ENCODE measurements around the gene SMAGP. TPM values are rescaled to one million over a fixed set of nuclear protein-coding genes. Genes with fewer than 3 reads are reported as not detected.
A peak's percentile ranks its signal among the peaks of the same experiment; 100 is the strongest.

The SMAGP gene
- total RNA-seq, 1 experiment from 2014 or later: 11.6 TPM

- TF ChIP-seq NFATC4 (CRISPR knock-in tag; IDR thresholded peaks at IDR 0.05) (no peak), FOXJ3 (CRISPR knock-in tag; IDR thresholded peaks at IDR 0.05; ENCODE audit: borderline replicate concordance) (no peak), SP1 (CRISPR knock-in tag; conservative IDR thresholded peaks at IDR 0.05) (peak; percentile 70), ATF2 (CRISPR knock-in tag; IDR thresholded peaks at IDR 0.05; ENCODE audit: borderline replicate concordance, low read depth) (no peak), IRF1 (CRISPR knock-in tag; IDR thresholded peaks at IDR 0.05) (no peak), TCF7 (CRISPR knock-in tag; IDR thresholded peaks at IDR 0.05; ENCODE audit: low read depth) (no peak), GTF2I (CRISPR knock-in tag; conservative IDR thresholded peaks at IDR 0.05) (no peak), HMGXB4 (CRISPR knock-in tag; IDR thresholded peaks at IDR 0.05) (peak; percentile 58; the same call in 1 of the 2 replicates), GABPB1 (CRISPR knock-in tag; IDR thresholded peaks at IDR 0.05) (peak; percentile 53; the same call in 1 of the 2 replicates), FOXP1 (CRISPR knock-in tag; IDR thresholded peaks at IDR 0.05; ENCODE audit: borderline replicate concordance) (peak; percentile 77; the same call in 1 of the 2 replicates), MAX (CRISPR knock-in tag; IDR thresholded peaks at IDR 0.05) (peak; percentile 72), ZNF219 (CRISPR knock-in tag; IDR thresholded peaks at IDR 0.05; ENCODE audit: borderline replicate concordance) (0 out of 2 replicates have a peak, but pooled peaks have one; percentile 36), ATF1 (CRISPR knock-in tag; IDR thresholded peaks at IDR 0.05) (no peak), FOXK1 (CRISPR knock-in tag; IDR thresholded peaks at IDR 0.05) (peak; percentile 80), ZSCAN18 (CRISPR knock-in tag; IDR thresholded peaks at IDR 0.05) (no peak), OVOL2 (CRISPR knock-in tag; IDR thresholded peaks at IDR 0.05; ENCODE audit: borderline replicate concordance) (no peak), ETV6 (CRISPR knock-in tag; IDR thresholded peaks at IDR 0.05) (0 out of 2 replicates have a peak, but pooled peaks have one; percentile 66), SMAD3 (CRISPR knock-in tag; IDR thresholded peaks at IDR 0.05; ENCODE audit: borderline replicate concordance) (0 out of 2 replicates have a peak, but pooled peaks have one; percentile 35), JUN (CRISPR knock-in tag; IDR thresholded peaks at IDR 0.05) (0 out of 2 replicates have a peak, but pooled peaks have one; percentile 36)
- TF ChIP-seq, protein P1, sequence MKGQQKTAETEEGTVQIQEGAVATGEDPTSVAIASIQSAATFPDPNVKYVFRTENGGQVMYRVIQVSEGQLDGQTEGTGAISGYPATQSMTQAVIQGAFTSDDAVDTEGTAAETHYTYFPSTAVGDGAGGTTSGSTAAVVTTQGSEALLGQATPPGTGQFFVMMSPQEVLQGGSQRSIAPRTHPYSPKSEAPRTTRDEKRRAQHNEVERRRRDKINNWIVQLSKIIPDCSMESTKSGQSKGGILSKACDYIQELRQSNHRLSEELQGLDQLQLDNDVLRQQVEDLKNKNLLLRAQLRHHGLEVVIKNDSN (CRISPR knock-in tag; IDR thresholded peaks at IDR 0.05): peak; percentile 95
- TF ChIP-seq, protein P2, sequence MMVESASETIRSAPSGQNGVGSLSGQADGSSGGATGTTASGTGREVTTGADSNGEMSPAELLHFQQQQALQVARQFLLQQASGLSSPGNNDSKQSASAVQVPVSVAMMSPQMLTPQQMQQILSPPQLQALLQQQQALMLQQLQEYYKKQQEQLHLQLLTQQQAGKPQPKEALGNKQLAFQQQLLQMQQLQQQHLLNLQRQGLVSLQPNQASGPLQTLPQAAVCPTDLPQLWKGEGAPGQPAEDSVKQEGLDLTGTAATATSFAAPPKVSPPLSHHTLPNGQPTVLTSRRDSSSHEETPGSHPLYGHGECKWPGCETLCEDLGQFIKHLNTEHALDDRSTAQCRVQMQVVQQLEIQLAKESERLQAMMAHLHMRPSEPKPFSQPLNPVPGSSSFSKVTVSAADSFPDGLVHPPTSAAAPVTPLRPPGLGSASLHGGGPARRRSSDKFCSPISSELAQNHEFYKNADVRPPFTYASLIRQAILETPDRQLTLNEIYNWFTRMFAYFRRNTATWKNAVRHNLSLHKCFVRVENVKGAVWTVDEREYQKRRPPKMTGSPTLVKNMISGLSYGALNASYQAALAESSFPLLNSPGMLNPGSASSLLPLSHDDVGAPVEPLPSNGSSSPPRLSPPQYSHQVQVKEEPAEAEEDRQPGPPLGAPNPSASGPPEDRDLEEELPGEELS (CRISPR knock-in tag; IDR thresholded peaks at IDR 0.05): 0 out of 2 replicates have a peak, but pooled peaks have one; percentile 73
- TF ChIP-seq, protein P3, sequence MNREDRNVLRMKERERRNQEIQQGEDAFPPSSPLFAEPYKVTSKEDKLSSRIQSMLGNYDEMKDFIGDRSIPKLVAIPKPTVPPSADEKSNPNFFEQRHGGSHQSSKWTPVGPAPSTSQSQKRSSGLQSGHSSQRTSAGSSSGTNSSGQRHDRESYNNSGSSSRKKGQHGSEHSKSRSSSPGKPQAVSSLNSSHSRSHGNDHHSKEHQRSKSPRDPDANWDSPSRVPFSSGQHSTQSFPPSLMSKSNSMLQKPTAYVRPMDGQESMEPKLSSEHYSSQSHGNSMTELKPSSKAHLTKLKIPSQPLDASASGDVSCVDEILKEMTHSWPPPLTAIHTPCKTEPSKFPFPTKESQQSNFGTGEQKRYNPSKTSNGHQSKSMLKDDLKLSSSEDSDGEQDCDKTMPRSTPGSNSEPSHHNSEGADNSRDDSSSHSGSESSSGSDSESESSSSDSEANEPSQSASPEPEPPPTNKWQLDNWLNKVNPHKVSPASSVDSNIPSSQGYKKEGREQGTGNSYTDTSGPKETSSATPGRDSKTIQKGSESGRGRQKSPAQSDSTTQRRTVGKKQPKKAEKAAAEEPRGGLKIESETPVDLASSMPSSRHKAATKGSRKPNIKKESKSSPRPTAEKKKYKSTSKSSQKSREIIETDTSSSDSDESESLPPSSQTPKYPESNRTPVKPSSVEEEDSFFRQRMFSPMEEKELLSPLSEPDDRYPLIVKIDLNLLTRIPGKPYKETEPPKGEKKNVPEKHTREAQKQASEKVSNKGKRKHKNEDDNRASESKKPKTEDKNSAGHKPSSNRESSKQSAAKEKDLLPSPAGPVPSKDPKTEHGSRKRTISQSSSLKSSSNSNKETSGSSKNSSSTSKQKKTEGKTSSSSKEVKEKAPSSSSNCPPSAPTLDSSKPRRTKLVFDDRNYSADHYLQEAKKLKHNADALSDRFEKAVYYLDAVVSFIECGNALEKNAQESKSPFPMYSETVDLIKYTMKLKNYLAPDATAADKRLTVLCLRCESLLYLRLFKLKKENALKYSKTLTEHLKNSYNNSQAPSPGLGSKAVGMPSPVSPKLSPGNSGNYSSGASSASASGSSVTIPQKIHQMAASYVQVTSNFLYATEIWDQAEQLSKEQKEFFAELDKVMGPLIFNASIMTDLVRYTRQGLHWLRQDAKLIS (CRISPR knock-in tag; IDR thresholded peaks at IDR 0.05; ENCODE audit: borderline replicate concordance): no peak
- TF ChIP-seq, protein P4, sequence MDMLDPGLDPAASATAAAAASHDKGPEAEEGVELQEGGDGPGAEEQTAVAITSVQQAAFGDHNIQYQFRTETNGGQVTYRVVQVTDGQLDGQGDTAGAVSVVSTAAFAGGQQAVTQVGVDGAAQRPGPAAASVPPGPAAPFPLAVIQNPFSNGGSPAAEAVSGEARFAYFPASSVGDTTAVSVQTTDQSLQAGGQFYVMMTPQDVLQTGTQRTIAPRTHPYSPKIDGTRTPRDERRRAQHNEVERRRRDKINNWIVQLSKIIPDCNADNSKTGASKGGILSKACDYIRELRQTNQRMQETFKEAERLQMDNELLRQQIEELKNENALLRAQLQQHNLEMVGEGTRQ (CRISPR knock-in tag; IDR thresholded peaks at IDR 0.05): peak; percentile 97
Measured at GRCh38 chr12:51238510-51239334, 31.5 kb downstream of the SMAGP start, which contains the start of gene DAZAP2 (continued).
